ENCODE results near the gene HOXD8.

The HOXD8 gene

GRCh38 chr2:176103742-176104315, 25.7 kb upstream of the HOXD8 start:
- DNase-seq: no peak

DNA sequence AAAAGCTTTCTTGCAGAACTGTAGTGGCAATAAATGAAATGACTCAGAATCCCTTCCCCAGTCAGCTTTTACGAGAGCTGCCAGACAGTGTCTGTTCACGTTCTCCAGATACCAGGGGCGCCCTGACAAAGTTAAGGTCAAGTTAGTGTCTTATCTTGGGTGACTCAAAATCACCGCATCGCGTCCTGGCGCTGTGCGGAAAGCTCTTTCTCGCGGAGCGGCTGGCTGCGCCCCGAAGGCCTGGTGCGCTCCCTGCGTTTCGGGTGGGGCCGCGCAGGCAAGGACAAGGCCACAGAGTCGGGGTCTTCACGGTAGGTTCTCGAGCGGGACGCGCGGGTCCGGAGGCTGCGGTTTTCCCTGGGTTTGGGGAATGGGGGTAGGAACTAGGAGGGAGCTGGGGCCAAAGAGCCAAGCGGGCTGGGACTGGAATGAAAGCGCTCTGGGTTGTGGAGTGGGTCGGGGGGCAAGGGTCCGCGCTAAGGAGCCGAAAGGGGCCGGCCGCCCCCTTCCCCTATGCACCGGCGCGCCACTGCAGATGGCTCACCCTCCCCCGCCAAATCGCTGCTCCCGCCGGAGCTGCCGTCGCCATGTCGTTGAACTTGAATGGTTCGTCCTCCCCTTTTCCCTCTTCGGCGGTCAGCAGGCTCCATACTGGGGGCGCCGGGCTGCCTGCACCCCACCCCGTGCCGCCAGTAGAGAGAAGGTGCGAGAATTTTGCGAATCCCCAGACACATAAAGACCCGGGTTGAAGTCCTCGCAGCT, 25.0 kb upstream of the HOXD8 start:
- no peak for DNase-seq

GRCh38 chr2:176105078-176105729, 24.3 kb upstream of the HOXD8 start:
- no peak for DNase-seq

DNA sequence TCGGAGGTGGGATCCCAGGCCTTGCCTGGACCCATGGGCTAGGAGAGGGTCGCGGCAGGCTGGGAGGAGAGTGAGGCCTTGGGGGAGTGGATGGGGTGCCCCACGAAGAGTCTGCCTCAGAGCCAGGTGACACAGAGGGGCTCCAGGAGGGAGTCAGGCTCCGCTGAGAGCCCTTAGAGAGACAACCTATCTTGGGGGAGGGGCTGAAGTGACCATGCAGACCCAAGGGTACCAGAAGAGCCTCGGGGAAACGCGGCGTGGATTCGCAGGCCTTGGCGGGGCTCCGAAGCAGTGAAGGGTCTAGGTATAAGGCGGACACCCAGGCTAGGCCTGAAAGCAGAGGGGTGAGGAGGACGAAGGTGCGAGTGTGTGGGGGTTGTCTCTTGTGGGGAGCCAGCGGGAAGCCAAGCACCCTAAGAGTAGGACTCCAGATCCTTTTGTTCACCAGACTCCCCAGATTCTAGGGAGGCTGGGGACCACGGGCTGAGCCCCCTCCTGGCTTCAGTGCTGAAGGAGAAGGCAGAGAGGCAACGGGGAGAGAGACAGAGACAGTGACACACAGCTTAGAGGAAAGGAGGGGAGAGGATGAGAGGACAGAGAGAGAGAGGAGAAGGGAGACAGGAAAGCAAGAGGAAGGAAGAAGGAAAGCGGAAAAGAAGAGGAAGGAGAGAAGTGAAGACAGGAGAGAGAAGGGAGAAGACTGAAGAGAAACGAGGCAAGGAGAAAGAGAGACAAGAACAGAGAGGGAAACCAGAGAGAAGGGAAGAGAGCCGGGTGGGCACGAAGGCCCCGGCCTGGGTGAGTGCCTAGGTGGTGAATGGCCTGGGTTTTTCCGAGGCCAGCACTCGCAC, 23.6 kb upstream of the HOXD8 start:
- DNase-seq: no peak

DNA sequence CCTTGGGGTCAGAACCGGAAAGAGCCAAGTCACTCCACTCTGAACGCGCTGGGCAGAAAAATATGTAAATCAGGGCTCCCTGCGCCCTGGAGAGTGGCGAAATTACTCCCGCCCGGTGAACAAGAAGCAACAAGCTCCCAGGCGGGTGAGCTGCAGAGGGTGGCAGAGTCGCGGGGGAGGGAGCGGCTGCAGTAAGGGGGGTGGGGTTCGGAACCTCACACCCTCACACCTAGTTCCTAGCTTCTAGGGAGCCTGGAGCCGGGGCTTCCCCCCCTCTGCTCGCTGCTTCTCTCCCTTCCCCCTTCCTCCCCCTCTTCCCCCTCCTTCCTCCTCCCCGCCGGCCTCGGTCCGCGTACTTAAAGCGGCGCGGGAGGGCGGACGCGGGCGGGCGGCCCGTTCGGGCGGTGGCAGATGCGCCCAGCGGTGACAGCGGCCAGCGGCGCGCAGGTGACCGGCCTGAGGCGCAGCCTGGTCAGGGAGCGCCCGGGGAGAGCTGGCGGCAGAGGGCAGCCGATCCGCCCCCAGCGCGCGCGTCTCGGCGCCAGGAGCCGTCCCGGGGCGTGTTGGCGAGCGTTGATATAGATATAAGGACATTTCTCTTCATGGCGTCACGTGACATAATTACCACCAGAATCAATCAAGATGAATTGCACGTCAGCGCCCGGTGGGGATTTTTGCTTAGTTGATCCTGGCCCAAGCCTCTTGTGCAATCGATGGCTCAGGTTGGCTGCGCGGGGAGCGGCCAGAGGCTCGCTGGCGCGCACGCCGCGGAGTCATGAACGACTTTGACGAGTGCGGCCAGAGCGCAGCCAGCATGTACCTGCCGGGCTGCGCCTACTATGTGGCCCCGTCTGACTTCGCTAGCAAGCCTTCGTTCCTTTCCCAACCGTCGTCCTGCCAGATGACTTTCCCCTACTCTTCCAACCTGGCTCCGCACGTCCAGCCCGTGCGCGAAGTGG, 22.6 kb upstream of the HOXD8 start, which contains the start of gene HOXD11:
Gene HOXD11 (plus strand): TSS at position 700 of the 959 bp plus-strand sequence. CDS start 76 bp downstream, at position 776.
- no peak for DNase-seq

DNA sequence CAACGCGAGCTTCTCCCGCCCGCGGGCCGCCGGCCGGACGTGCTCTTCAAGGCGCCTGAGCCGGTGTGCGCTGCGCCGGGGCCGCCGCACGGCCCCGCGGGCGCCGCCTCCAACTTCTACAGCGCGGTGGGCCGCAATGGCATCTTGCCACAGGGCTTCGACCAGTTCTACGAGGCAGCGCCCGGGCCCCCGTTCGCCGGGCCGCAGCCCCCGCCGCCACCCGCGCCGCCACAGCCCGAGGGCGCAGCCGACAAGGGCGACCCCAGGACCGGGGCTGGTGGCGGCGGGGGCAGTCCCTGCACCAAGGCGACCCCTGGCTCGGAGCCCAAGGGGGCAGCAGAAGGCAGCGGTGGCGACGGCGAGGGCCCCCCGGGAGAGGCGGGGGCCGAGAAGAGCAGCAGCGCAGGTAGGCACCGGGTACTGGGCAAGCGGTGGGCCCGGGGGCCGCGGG, 21.7 kb upstream of the HOXD8 start:
- DNase-seq: no peak

DNA sequence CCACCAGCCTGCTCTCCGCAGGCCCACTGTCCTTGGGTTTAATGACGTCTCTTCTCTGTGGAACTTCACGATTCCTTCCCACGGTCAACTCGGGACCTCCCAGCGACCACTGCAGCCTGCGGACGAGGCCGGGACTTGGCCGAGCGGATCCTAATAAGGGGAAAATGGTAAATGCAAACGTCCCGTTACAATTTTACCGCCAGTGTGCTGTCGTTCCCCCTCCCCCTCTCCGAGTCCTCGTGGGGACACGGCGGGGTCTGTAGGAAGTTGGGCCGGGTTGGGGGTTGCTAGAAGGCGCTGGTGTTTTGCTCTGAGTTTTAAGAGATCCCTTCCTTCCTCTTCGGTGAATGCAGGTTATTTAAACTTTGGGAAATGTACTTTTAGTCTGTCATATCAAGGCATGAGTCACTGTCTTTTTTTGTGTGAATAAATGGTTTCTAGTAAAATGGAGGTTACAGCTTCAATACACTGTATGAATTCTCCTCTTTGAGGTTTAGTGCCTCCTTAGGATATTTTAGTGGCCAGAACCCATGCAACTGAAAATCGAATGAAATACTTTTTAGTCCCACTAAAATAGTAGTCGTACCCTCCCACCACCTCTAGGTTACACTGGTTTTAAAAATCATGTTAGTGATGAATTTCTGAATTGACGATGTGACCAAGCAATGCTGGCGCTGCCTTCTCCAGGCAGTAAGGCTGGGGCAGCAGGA, 20.2 kb upstream of the HOXD8 start:
- DNase-seq: no peak

- DNase-seq: no peak
Measured at GRCh38 chr2:176109946-176110345, 19.6 kb upstream of the HOXD8 start.

DNA sequence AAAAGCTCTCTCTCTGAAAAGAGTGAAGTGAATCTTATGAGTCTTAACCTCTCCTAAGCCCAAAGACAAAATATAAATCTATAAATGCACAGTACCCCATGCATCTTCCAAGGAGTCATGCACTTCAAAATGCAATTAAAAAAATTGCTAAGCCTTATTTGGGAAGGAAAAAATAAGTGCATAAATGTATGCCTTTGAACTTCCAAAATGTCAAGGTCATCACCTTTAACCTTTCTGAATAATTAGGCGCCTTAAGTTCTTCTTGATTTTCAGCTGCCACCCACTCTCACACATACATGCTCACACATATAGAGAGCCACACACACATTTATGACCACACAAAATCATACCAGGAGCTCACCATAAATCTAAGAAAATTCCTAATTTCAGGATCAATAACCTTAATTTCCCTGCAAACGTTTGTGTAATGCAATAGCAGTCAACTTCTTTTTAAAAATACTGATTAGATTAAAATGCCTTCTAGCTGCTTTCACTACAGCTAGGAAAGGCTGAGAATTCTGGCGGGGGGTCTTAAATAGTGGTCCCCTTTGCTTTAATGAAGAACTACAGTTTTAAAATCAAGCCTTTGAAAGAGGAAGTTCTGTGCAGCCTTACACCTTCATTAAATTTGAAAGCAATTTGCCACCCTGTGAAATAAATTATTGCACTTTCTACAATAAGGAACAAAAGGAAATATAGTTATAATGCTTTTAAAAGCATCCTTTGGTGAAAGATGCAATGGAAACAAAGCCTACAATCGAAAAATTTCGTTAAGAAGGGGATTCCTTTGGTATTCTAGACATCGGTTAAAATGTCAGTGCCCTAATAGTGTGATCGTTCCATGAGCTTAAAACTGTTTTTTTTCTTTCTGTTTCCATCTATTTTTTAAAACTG, 18.8 kb upstream of the HOXD8 start:
- no peak for DNase-seq

DNA sequence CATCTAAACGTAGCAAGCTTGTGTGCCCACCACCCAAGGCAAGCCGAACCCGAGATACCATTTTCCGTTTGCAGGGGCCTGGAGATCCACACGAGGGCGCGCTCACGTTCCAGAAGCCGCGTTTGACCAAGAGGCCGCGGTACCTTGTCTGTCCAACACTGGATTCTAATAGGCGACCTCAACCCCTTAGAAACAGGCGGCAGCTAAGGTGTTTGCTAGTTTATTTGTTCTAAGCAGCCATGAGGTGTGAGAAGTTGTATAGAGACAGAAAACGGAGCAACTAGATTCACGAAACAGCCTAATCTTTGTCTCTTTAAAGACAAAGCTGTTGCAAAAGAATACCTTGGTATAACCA, 18.2 kb upstream of the HOXD8 start:
- DNase-seq: no peak

- DNase-seq: no peak
Measured at GRCh38 chr2:176111846-176112374, 17.6 kb upstream of the HOXD8 start.

DNA sequence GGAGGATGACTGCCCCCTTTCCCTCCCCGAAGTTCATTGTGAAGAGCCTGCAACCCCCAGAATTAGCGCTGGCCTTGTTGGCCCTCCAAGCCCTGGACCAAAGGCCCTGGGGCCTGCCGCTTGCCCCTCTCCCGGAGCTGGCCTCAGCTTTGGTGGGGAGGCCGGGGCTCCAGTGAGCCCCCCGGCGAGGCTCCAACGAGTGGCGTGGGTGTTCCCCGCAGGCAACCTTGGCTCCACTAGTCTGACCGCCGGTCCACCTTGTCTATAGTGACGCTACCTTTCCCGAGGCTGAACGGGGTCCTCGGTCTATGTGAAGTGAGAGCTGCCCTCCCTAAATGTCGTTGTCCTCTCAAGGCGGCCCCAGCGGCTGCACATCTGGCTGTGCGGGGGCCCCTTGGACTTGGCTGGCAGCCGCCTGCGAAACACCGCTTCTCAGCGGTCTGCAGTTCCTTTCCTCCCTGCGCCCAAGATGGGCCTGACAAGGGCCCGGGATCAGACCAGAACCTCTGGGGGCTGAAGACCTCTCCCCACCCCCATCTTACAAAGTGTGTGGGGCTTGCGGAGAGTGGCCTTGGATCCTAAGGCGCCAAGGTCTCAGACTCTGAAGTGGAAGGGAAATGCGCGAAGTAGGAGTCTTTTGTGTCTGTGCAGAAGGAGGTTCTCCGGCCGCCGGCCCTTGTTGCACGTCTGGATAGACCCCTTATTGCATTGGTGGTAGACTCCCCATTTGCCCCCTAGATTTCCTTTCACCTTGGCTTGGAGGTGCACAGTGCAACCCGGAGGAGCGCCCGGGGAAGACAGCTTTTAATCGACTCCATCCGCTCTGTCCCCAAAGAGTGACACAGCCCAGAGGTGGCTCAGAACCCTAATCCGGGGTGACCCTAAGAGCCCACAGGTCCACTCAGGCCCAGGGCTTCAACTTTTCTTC, 16.9 kb upstream of the HOXD8 start:
- no peak for DNase-seq

DNA sequence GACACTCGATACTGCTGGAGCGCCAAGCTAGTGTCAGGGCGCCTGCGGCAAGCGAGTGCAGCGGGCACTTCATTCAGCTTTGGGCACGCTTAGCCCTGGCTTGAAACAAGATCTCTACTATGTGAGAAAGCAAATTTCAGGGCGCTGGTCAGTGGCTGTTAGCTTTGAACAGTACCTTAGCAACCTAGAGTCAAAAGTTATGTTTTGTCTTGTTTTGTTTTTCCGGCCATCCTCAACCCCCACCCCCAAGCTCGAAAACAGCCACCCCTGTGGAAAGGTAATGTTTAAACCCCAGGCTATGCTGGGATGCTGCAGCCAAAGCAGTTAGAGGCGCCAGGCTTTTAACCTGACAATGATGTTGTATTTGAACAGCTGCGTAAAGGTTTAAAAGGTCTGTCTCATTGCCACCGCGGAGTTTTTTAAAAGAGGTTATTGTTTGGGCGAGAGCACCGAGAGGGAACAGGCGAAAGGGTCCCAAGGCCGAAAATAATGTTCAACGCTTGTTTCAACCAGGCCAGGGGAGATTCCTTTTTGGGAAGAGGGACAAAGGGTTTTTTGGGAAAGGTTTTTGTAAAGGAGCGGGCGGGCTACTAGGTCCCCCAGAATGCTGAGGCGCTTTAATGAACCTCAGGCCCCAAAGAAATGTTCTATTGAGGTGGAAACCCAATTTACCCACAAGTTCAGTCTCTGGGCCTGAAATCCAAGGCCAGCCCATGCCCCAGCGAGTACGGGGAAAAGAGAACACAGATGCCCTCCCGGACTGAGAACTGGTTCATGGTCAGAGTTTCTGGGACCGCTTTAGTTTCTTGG, 15.2 kb upstream of the HOXD8 start:
- no peak for DNase-seq

DNA sequence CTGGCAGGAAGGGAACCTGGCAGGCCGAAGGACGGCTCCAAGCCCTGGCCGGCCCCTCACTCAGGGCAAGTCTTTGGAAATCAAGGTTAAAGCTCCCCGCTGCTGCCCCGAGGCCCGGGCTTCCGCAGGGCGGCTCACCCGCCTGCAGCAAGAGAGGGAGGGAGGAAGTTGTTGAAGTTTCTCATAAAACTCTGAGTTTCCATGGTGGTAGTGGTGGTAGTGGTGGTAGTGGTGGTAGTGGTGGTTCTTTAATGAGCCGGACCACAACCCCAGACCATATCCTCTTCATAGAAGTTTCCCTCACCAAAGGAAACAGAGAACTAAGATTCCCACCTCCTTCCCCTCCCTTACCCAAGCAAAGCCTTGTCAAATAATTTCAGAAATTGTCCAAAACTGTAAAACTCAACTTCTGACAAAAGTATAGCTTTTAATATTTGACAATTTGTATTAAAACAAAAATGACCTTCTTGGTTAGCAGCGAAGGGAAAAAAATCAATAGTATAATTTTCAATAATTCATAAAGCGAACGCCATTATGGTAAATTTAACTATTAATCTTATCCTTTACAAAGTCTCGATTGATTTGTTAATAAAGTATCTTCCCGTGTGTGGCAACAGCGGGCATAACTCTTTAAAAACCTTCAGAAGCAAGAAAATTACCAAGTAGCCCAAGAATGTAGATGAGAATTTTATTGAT, 14.4 kb upstream of the HOXD8 start:
- DNase-seq: no peak

GRCh38 chr2:176115883-176116813, 13.4 kb upstream of the HOXD8 start, which contains the start of gene HOXD10:
HOXD10 (plus strand) TSS chr2:176116778; CDS start chr2:176116834, 56 bp downstream.
- no peak for DNase-seq

Measured in activated CD4-positive, alpha-beta T cell treated with anti-CD3 and anti-CD28 coated beads, Interleukin-2, amount 50 U/mL, for 4 hours (primary cell).